Activated T-helper 1 cell treated with Interleukin-2 at 50 U/mL for 16 hours (primary cell): ENCODE data around the gene DHRS7B.
"Not testable (repeated sequence)": the region's sequence is repeated elsewhere in the genome, so short reads cannot be mapped to it uniquely, and the experiment has no call there.

Experiments used
- DNase-seq: peaks from one replicate; pipeline ENCODE4 v3.0.0-alpha.2; 2020; ENCODE audit warnings: low read depth

The DHRS7B gene

GRCh38 chr17:21177854-21178600 lies 51.3 kb downstream of the DHRS7B start:
- no peak for DNase-seq

DNA sequence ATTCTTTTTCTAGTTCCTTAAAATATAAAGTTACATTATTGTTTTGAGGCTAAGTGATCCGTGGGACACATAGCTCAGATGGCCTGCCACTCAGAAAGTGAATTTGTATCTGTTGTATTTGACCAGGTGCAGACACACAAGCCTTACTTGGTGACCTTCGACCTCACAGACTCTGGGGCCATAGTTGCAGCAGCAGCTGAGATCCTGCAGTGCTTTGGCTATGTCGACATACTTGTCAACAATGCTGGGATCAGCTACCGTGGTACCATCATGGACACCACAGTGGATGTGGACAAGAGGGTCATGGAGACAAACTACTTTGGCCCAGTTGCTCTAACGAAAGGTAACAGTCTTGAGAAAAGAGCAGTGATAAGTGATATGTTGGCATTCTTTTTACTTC lies 56.7 kb downstream of the DHRS7B start:
- no peak for DNase-seq

DNA sequence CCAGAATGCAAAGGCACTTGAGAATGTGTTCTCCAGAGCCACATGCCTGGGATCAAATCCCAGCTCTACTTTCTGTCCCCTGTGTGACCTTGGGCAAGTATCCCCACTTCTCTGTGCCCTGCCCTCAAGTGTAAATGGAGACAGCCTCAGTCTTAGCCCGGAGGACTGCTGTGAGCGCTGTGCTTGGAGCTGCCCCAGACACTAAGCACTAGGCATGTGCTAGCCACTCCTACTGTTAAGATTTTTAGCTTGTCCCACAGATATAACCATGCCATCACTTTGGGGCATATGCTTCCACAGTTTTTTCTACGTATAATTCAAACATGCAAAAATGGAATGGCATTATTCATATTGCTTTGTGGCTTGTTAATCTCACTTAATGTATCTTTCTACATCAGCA lies 57.8 kb downstream of the DHRS7B start:
- DNase-seq = no peak

- no peak for DNase-seq
These were observed 58.3 kb downstream of the DHRS7B start for GRCh38 chr17:21185061-21185460.

DNA sequence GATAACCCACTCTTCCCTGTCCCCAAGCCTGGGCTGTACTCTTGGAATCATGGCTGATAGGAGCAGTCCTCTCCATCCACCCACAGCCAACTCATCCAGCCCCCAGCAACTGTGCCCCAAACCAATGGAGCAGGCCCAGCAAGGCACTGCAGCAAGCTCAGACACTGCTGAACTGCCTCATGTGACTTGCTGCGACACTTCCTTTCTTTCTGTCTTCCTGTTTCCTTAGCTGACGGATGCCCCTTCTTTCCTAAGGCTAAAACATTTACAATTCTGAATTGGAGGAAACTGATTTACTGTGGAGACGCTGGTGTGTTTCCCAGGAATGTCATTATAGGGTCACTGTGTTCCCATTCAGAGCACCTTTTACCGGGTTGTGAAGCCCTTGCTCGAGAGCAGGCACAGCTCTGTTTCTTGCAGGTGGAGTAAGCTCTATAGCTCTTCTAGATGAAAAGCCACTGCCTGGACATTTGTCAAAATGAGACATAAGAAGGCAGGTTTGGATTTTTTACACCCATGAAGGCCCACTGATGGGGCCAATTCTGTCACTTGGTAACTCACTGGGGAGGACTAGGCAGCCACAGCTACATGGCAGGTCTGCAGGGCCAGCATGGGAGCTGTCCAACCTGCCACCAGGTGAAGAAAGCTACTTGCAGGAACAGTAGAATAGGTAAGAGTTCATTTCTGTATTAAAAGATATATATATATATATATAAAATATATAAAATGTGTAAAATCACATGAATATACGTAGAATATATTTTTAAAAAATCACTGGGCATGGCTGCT lies 59.8 kb downstream of the DHRS7B start:
- DNase-seq = no peak

DNA sequence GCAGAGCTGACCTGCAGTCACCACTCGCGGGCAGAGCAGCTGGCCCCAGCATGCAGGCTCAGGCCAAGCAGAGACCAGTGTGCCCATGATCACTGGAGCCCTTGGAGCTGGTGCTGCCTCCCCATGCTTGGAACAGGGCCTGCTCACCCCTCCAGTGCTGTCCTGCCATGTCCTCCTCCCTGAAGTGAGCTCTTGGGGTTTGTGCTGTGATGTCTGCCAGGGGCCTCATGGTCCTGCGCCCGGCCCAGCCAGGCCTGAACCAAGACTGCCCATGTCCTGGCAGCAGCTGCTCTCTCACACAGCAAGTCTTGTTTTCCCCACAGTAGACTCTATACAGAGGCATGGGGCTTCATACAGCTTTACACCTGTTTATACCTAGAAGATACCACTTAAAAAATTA lies 62.6 kb downstream of the DHRS7B start:
- DNase-seq = no peak

DNA sequence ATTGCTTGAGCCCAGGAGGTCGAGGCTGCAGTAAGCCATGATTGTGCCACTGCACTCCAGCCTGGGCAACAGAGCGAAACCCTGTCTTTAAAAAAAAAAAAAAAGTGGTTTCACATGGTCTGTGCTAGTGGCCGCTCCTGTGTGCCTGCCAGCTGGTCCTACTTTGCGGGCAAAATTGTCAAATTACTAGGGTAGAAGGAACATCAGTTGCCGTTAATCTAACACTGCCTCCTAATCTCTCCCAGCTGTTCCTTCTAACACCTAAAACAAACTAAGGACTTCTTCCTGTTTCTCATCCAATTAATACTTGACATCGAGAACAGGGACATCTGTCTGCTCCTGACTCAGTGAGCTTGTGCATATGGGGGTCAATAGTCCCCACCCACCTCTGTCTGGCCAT lies 63.3 kb downstream of the DHRS7B start:
- DNase-seq = no peak

- DNase-seq = no peak
These were observed 64.9 kb downstream of the DHRS7B start for GRCh38 chr17:21191698-21192097.

- not testable (repeated sequence) for DNase-seq
These were observed 65.7 kb downstream of the DHRS7B start for GRCh38 chr17:21192414-21192813.

DNA sequence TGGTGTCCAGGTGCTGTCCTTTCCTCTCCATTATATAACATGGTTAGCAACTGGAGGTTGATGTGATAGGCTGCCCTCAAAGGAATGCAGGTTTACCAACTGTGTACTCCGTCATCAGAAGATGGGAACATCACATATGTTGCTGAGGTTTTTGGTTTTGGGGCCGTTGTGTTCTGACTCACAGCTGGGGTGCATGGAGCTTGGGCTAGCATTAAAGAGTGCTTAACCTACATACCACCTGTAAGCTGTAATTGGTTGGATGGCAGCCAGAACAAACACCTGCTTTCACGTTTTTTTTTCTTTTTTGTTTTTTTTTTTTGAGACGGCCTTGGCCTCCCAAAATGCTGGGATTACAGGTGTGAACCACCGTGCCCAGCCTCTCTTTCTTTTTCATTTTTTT lies 66.3 kb downstream of the DHRS7B start:
- DNase-seq = no peak

DNA sequence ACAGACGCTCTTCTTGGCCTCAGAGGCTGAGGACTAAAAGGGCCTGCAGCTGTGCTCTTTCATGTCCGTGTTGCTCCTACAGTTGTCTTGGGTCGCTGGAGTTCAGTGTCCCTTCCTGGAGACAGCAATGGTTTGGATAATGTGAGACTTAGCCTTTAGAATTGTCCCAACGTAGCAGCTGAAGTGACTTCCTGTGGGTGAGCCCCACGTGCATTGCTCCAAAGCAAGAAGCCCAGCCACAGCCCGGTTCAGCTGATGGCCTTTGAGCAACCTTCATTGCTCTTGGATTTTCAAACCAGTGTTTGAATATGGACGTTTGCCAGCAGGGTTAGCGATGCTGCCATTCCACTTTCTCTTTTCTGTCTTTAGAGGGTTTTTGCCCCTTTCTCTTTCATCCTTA lies 67.5 kb downstream of the DHRS7B start:
- no peak for DNase-seq

DNA sequence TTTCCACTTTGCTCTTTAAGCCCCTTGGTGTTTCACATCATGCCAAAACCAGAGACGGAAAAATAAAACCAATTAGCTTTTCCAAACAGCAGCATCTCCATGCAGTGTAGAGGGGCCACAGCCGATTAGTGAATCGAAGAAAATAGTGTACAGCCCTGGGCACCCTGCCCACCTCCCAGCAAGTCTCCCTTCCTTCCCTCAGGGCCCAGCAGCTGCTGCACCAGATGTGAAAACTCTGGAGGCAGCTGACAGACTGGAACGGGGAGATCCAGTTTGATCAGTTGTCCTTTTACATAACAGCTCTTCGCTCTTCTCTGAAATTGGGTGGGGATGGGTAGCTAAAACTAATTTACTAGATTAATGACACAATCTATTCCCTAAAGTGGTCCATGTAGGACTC lies 67.9 kb downstream of the DHRS7B start:
- no peak for DNase-seq

DNA sequence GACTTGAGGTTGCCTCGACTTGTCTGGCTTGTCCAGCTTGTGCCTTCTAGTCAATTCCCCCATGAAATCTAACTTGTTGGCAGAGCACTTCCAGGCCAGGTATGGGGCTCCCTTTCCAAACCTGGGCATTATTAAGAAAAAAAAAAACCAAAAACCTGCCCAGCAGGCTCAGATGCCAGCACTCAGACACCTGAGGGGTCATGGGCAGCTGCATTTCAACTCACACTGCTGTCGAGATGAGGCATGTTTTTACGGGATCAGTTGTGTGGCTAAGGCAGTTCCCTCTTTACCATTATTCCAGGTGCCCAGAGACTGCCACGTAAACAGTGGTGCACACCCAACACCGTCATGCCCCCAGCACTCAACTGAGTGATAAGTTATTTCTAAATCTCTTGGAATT lies 69.4 kb downstream of the DHRS7B start:
- no peak for DNase-seq

DNA sequence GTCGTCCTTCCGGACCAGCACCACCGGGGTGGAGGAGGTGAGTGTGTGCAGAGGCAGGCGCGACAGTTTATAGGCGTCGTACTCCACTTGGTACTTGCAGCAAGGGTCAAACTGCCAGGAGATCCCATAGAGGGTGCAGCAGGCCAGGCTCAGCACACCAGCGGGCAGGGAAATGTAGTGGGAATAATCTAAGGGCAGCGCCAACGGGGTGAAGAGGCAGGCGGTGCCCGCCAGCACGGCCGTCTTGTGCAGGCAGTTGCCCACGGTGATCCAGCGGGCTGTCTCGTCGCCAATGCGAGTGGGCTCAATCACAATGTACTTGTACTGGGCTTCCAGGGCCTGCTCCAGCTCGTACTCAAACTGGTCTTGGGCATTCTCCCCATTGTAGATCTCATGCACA lies 71.6 kb downstream of the DHRS7B start:
- DNase-seq = no peak

- no peak for DNase-seq
These were observed 72.5 kb downstream of the DHRS7B start for GRCh38 chr17:21199311-21199710.

GRCh38 chr17:21199856-21200255 lies 73.1 kb downstream of the DHRS7B start:
- DNase-seq = no peak

GRCh38 chr17:21200590-21201297 lies 74.0 kb downstream of the DHRS7B start:
- DNase-seq = no peak

- DNase-seq = no peak
These were observed 74.5 kb downstream of the DHRS7B start for GRCh38 chr17:21201298-21201595.

- no peak for DNase-seq
These were observed 75.1 kb downstream of the DHRS7B start for GRCh38 chr17:21201874-21202273.

DNA sequence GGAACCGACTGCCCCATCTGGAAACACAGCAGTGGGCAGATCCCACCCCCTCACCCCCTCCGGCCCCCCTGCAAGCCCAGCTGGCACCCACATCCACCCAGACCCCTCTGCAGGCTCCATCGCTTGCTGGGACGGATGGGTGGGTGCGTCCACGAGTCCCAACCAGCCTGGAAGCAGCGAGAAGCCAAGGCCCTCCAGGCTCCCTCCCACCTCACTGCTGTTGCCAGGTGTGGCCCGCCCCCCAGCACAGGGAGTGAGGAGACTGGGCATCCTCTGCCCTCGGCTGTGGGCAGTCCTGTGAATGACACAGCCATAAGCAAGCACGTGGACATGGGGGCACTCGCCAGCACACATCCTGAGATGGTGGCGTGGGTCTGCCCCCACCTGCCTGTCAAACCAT lies 75.7 kb downstream of the DHRS7B start:
- DNase-seq = no peak

DNA sequence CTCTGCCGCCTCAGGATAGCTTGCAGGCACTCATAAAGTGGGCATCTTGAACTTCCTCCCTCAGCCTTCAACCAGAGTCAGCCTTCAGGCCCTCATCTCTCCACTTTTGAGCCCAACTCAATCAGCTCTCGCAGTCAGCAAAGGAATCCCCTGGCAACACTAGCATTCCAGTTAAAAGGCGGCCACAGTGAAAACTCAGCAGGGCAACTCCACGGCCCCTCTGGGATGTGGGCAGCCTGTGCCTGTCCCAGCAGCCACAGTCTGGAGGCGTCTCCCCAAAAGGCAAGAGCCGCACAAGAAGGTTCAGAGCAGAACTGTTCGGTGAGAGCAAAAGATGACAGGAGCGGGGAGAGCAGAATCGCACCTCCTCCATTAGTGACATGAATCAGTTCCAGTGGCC lies 78.2 kb downstream of the DHRS7B start:
- no peak for DNase-seq

DNA sequence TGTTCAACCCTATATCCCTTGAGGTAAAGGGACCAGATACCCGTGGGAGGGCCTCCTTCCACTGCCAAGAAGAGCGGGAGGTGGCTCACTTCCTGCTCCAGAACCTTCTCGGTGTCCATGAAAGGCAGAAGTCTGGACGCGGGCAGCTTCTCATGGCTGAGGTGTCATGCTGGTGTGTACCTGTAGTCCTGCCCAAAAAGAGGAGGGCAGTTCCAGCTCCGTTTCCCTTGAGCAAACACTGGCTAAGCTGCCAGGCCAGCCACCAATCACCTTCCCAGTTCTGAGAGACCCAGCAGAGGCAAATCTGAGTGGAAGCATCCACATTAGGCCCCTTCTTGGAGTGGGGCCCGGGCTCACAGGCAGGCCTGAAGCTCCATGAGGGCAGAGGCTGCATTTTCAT lies 81.6 kb downstream of the DHRS7B start:
- DNase-seq = no peak

GRCh38 chr17:21209511-21210175 lies 82.9 kb downstream of the DHRS7B start:
- no peak for DNase-seq
